Stimulated activated CD4-positive, alpha-beta T cell treated with anti-CD3 and anti-CD28 coated beads, Interleukin-15, amount 100 ng/mL, for 1 hour (primary cell): ENCODE measurements around the gene MGAT4D.
"Not testable (repeated sequence)": the region's sequence is repeated elsewhere in the genome, so short reads cannot be mapped to it uniquely, and the experiment has no call there.

Source experiments
- DNase-seq, 2 donors: peaks; one replicate each; pipeline ENCODE4 v3.0.0-alpha.2; 2020; ENCODE audit warnings: low read depth in 1 of 2, low spot score in 1 of 2

The MGAT4D gene

DNA sequence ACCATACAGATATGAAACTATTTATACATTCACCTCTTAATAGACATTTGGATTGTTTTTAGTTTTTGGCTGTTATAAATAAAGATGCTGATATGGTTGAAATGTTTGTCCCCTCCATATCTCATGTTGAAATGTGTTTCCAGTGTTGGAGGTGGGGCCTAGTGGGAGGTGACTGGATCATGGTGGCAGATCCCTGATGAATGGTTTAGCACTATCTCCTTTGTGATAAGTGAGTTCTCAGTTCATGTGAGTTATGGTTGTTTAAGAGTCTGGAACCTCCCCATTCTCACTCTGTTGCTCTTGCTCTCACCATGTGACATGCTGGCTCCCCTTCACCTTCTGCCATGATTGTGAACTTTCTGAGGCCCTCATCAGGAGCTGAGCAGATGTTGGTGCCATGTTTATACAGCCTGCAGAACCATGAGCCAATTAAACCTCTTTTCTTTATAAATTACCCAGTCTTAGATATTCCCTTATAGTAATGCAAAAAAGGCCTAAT, 58.4 kb downstream of the MGAT4D start:
- no peak for DNase-seq

DNA sequence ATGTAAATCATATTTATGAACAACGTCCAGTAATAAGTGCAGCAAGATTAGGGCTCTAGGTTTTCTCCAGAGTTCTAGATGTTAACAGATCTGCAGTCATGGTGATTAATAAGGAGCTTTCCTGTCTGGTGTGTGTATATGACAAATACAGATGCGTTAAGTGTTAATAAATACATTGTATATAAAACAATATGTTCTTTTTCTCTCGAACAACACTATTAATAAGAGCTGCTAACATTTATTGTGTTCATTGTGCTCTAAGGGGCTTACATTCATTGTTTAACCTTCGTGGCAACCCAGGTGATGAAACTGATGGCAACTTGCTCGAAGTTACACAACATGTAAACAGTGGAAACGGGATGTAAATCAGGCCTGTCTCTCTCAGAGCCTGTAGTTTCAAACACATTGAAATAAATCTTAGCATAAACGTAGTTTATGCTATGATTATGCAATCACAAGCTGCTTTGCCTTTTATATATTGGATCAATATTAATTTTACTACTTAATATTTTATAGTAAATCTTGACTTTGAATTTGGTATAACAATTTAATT, 70.1 kb downstream of the MGAT4D start:
- no peak for DNase-seq

DNA sequence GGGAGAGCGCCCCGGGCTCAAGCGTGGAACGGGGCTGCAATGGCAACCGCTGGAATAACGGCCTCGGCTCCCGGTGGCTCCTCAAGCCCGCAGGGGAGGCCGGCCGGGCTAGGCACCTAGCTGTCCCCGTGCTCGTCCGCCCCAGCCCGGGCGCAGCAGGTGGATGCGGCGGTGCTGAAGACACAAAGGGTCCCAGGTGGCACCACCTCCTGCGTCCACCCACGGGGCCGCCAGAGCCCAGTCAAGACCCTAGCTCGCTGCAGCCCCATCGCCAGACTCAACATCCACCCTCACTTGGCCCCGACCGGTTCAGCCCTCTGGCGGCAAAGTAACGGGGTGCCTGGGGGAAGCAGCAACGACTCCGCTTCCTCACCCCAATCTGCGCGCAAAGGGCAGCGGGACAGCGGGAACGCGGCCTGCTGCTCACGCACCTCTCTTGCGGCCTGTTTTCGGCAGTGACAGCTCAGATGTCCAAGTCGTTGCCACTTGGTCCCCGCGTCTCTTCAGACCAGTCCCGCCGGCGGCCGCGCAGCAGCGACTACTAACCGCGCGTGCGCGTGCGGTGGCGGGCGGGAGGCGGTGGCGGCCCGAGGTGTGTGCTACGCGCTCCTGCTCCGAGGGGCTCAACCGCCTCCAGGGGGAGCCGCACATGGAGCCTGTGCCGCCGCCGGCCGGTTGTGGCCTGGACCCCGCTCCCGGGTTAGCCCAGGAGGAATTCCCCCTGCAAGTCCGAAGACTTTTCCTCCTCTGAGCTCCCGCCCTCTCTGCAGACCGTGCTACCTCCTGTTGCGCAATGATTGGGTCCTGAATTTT, 70.8 kb downstream of the MGAT4D start, which contains the start of gene CLGN:
CLGN (minus strand) TSS at position 543 of the 813 bp plus-strand sequence. CDS start 14,570 bp downstream, outside the sequence.
- peak in 1 of 2 donors; percentile 38 for DNase-seq

DNA sequence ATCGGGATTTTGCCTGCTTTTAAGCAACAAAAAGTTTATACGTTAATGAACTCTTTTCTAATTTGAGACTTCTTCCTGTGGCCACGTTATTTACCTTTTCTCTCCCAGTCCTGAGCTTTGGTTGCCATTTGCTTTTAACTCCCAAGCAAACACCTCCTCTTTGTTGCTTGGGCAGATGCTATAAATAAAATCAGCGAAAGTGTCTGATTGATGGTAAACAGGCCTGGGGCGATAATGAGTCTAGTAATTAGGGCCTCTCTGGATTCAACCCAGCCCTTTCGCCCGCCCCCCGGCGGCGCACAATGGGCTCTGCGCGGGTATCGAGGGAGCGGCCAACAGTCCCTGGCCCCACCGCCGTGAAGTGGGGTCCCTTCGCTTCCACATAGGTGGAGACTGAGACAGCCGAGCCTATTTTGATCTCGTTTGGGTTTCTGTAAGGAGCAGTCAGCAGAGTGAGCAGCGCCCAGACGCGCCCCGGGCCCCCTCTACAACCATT, 71.4 kb downstream of the MGAT4D start:
- DNase-seq, result no peak

DNA sequence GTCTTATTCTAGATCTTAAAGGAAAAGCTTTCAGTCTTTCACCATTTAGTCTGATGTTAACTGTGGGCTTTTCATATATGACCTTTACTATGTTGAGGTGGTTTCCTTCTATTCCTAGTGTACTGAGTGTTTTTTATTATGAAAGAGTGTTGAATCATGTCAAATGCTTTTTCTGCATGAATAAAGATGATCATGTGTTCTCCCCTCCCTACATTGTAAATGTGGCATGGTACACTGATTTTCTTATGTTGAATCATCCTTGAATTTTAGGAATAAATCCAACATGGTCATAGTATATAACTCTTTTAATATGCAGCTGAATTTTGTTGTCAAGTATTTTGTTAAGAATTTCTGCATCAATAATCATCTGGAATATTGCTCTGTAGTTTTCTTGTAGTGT, 75.0 kb downstream of the MGAT4D start:
- DNase-seq, result no peak

DNA sequence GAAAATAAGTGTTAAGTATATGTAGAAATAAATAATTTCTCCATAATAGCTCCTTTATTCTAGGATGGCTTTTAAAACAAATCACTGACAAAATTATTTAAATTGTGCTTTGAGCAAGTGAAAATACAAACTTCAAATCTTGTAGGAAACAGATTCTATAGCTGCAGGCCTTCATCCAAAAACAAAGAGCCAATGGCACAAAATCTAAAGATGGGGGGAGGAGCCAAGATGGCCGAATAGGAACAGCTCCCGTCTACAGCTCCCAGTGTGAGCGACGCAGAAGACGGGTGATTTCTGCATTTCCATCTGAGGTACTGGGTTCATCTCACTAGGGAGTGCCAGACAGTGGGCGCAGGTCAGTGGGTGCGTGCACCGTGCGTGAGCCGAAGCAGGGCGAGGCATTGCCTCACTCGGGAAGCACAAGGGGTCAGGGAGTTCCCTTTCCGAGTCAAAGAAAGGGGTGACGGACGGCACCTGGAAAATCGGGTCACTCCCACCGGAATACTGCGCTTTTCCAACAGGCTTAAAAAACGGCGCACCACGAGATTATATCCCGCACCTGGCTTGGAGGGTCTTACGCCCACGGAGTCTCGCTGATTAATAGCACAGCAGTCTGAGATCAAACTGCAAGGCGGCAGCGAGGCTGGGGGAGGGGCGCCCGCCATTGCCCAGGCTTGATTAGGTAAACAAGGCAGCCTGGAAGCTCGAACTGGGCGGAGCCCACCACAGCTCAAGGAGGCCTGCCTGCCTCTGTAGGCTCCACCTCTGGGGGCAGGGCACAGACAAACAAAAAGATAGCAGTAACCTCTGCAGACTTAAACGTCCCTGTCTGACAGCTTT, 84.7 kb downstream of the MGAT4D start:
- DNase-seq, result not testable (repeated sequence)

DNA sequence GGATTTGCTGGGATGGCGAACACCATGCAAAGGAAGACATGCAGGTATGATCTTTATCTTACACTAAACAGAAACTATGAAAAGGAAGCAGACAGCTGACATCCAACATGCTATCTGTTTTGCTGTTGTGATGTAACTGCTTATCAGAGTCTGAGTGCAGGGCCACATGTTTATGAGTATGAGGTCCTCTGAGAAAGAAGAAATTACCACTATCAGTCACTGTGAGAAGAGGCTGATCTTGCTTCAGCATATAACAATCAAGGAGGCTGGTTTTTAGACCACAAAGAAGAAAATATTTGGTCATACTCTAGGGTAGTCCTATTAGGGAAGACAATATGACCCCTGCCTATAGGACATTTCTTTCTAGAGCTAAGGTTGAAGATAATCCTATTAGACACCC, 89.1 kb downstream of the MGAT4D start:
- DNase-seq, result no peak

DNA sequence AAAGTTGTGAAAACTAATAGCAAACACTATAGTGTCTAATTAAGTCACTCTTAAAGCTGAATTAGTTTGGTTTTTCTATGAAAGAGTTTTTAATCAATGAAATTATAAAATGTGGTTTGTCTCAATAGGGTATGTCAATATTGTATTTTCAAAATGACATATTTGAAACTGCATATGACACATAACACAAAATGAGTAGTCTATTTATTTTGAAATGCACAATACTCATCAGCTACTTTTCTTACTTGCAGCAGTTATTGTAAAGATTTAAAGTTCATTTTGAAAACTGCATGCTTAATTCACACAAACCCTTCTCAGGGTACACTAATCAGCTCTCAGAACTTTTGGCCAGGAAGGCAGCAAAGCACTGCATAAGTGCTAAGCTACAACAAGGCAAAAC, 91.8 kb downstream of the MGAT4D start:
- no peak for DNase-seq

DNA sequence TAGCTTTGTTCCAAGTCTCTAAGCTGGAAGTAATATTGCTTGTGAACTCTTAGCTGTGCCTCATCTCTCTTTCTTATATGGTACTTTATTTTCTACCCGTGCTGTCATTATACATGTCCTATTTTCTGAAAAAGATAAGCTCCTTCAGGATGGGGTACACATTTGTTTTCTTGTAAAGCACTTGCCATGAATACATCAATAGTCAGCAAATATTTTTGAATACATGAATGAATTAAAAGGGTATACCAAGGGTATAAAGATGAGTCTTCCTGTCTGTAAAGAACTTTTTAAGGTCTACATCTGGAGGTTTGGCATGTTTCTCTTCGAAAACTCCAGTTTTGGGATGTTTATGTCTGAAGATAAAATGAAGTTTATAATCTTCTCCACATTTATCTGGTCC, 98.0 kb downstream of the MGAT4D start:
- no peak for DNase-seq

DNA sequence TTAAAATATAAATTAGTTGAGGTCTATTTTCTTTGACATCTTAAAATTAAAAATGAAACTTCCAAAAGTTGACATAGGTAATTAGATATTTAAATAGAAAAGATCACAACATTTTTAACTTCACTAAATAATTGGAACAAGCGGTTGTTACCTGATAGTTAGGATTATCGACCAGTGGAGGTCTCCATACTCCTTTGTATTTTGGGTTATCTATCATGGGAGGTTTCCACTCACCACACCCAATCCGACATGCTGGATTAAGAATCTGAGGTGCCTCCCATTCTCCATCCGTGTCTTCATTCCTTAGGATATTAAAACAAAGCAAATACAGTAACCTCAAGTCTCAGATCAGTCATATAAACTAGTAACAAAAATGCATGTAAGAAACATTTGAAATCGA, 102.4 kb downstream of the MGAT4D start:
- DNase-seq, result no peak
